ENCODE measurements around the gene SLC23A2.
"Not testable (repeated sequence)": the region's sequence is repeated elsewhere in the genome, so short reads cannot be mapped to it uniquely, and the experiment has no call there.

SLC23A2 gene

GRCh38 chr20:4924032-4924431, 77.3 kb downstream of the SLC23A2 start:
- no peaks in the 10 kb centered on the region for H3K36me3 ChIP-seq (ENCODE audit: low read depth)
- DNase-seq (ENCODE audit: low spot score) (no peak), ATAC-seq (ENCODE audit: low read depth) (no peak)
- no peak overlapping the region for H3K4me3 ChIP-seq (ENCODE audit: severe bottlenecking)
- no peak overlapping the region for H3K27ac ChIP-seq (ENCODE audit: poor library complexity, severe bottlenecking)
- no peaks in the 10 kb centered on the region for H3K27me3 ChIP-seq (ENCODE audit: insufficient read depth, poor library complexity, severe bottlenecking)
- no peak for TF ChIP-seq CTCF (IDR thresholded peaks at IDR 0.05; ENCODE audit: poor library complexity, severe bottlenecking)
- no peaks in the 10 kb centered on the region for H3K9me3 ChIP-seq (ENCODE audit: severe bottlenecking)
- peaks cover 8% of the 10 kb centered on the region for H3K4me1 ChIP-seq (ENCODE audit: insufficient read depth, poor library complexity, severe bottlenecking)

GRCh38 chr20:4922186-4922585, 79.1 kb downstream of the SLC23A2 start:
- DNase-seq (ENCODE audit: low spot score) = no peak
- no peak for TF ChIP-seq CTCF (IDR thresholded peaks at IDR 0.05; ENCODE audit: poor library complexity, severe bottlenecking)
- ATAC-seq (ENCODE audit: low read depth) = no peak
- Histone ChIP-seq H3K27ac (ENCODE audit: poor library complexity, severe bottlenecking) (no peak overlapping the region), H3K9me3 (ENCODE audit: severe bottlenecking) (no peaks in the 10 kb centered on the region), H3K27me3 (ENCODE audit: insufficient read depth, poor library complexity, severe bottlenecking) (no peaks in the 10 kb centered on the region), H3K4me3 (ENCODE audit: severe bottlenecking) (no peak overlapping the region), H3K4me1 (ENCODE audit: insufficient read depth, poor library complexity, severe bottlenecking) (peaks cover 8% of the 10 kb centered on the region), H3K36me3 (ENCODE audit: low read depth) (no peaks in the 10 kb centered on the region)

- not testable (repeated sequence) for DNase-seq (ENCODE audit: low spot score); H3K9me3 ChIP-seq (ENCODE audit: severe bottlenecking); H3K27ac ChIP-seq (ENCODE audit: poor library complexity, severe bottlenecking); H3K27me3 ChIP-seq (ENCODE audit: insufficient read depth, poor library complexity, severe bottlenecking); ATAC-seq (ENCODE audit: low read depth); H3K4me3 ChIP-seq (ENCODE audit: severe bottlenecking); H3K4me1 ChIP-seq (ENCODE audit: insufficient read depth, poor library complexity, severe bottlenecking); H3K36me3 ChIP-seq (ENCODE audit: low read depth)
Measured at GRCh38 chr20:4921271-4921670, 80.0 kb downstream of the SLC23A2 start.

- ATAC-seq (ENCODE audit: low read depth) = no peak
- no peak for DNase-seq (ENCODE audit: low spot score)
- H3K36me3 ChIP-seq (ENCODE audit: low read depth) = no peaks in the 10 kb centered on the region
- no peak overlapping the region for H3K4me3 ChIP-seq (ENCODE audit: severe bottlenecking)
- TF ChIP-seq CTCF (IDR thresholded peaks at IDR 0.05; ENCODE audit: poor library complexity, severe bottlenecking) = no peak
- H3K4me1 ChIP-seq (ENCODE audit: insufficient read depth, poor library complexity, severe bottlenecking) = peaks cover under 1% of the 10 kb centered on the region
- H3K27ac ChIP-seq (ENCODE audit: poor library complexity, severe bottlenecking) = no peak overlapping the region
- no peaks in the 10 kb centered on the region for H3K27me3 ChIP-seq (ENCODE audit: insufficient read depth, poor library complexity, severe bottlenecking)
- H3K9me3 ChIP-seq (ENCODE audit: severe bottlenecking) = no peaks in the 10 kb centered on the region
Measured at GRCh38 chr20:4920655-4921054, 80.7 kb downstream of the SLC23A2 start.

GRCh38 chr20:4920131-4920530, 81.2 kb downstream of the SLC23A2 start:
- no peaks in the 10 kb centered on the region for H3K4me1 ChIP-seq (ENCODE audit: insufficient read depth, poor library complexity, severe bottlenecking)
- no peaks in the 10 kb centered on the region for H3K9me3 ChIP-seq (ENCODE audit: severe bottlenecking)
- no peaks in the 10 kb centered on the region for H3K36me3 ChIP-seq (ENCODE audit: low read depth)
- DNase-seq (ENCODE audit: low spot score) (no peak), ATAC-seq (ENCODE audit: low read depth) (no peak)
- no peaks in the 10 kb centered on the region for H3K27me3 ChIP-seq (ENCODE audit: insufficient read depth, poor library complexity, severe bottlenecking)
- no peak for TF ChIP-seq CTCF (IDR thresholded peaks at IDR 0.05; ENCODE audit: poor library complexity, severe bottlenecking)
- no peak overlapping the region for H3K27ac ChIP-seq (ENCODE audit: poor library complexity, severe bottlenecking)
- H3K4me3 ChIP-seq (ENCODE audit: severe bottlenecking) = no peak overlapping the region
